22Rv1 (cell line): ENCODE results near the gene CCDC102A.

Experiments used
- H3K27ac ChIP-seq: fragments of 450-650 bp; 2 replicates; pipeline ENCODE4 v1.5.1; 2017
- ZFX ChIP-seq: fragments of 450-650 bp; IDR thresholded peaks from 2 replicates; pipeline ENCODE4 v1.6.1; 2017; ENCODE audit warnings: antibody characterized with exemption, borderline replicate concordance
- TF ChIP-seq, protein P1 (sequence below): fragments of 450-650 bp; IDR thresholded peaks from 2 replicates; pipeline ENCODE4 v1.5.1; 2017; ENCODE audit warnings: mild to moderate bottlenecking

The CCDC102A gene

DNA sequence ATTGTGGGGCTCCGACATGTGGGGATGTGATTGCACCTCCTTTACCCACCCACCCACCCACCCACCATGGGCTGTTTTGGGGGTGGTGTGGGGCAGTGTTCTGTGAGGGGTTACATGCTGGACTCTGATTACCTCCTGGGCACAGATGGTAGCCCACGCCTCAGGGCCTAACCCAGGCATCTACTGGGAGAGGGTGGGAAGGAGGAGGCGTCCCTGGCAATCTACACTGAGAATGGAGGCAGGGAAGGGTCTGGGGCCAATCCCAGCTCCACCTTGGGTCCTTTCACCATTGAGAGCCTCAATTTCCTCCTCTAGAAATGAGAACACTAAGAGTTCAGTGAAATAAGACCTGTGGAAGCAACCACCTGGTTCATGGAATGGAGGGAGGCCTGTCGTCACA, 38.3 kb downstream of the CCDC102A start:
- TF ChIP-seq, protein P1, sequence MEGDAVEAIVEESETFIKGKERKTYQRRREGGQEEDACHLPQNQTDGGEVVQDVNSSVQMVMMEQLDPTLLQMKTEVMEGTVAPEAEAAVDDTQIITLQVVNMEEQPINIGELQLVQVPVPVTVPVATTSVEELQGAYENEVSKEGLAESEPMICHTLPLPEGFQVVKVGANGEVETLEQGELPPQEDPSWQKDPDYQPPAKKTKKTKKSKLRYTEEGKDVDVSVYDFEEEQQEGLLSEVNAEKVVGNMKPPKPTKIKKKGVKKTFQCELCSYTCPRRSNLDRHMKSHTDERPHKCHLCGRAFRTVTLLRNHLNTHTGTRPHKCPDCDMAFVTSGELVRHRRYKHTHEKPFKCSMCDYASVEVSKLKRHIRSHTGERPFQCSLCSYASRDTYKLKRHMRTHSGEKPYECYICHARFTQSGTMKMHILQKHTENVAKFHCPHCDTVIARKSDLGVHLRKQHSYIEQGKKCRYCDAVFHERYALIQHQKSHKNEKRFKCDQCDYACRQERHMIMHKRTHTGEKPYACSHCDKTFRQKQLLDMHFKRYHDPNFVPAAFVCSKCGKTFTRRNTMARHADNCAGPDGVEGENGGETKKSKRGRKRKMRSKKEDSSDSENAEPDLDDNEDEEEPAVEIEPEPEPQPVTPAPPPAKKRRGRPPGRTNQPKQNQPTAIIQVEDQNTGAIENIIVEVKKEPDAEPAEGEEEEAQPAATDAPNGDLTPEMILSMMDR: no peak
- TF ChIP-seq ZFX: no peak

DNA sequence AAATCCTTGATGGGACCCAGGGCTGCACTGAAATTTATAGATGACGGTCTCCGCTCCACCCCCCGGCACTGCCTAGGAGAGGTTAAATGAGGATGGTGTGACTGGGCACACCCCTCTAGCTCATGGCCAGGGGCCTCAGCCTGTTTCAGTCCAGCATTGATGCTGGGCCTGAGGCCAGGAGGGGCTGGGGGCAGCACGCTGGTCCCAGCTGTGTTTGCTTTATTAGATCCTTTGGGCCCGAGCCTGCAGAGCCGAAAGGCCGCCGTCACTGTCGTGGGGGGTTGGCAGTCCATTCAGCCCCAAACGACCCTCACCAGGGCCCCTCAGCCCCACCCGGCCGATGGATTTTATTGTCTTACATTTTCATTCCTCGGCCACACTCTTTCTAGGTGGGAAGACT, 39.2 kb downstream of the CCDC102A start:
- TF ChIP-seq, protein P1: no peak
- TF ChIP-seq ZFX: no peak
- no peak overlapping the region for H3K27ac ChIP-seq

More for the DNA sequence above, 38.3 kb downstream of the CCDC102A start:
- no peak overlapping the region for H3K27ac ChIP-seq

DNA sequence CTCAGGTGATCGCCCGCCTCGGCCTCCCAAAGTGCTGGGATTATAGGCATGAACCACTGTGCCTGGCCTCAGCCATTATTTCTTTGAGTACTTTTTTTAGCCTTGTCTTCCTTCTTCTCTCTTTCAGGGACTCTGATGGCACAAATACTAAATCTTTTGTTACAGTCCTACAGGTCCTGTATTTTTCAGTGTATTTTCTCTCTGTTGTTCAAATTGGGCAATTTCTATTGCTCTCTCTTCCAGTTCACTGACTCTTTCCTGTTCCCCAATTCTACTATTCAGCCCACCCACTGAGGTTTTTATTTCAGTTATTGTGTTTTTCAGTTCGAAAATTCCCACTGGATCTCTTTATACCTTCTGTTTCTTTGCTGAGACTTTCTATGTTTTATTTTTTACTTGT, 42.6 kb downstream of the CCDC102A start:
- no peak for TF ChIP-seq ZFX
- TF ChIP-seq, protein P1: no peak
- no peak overlapping the region for H3K27ac ChIP-seq

DNA sequence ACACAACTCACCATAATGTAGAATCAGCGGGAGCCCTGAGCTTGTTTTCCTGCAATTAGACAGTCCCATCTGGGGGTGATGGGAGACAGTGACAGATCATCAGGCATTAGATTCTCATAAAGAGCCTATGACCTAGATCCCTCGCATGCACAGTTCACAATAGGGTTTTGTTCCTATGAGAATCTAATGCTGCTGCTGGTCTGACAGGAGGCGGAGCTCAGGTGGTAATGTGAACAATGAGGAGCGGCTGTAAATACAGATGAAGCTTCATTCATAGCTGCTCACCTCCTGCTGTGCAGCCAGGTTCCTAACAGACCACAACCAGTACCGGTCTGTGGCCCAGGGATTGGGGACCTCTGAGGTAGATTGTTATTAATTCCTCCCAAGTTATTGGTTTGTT, 47.1 kb downstream of the CCDC102A start:
- H3K27ac ChIP-seq: no peak overlapping the region

DNA sequence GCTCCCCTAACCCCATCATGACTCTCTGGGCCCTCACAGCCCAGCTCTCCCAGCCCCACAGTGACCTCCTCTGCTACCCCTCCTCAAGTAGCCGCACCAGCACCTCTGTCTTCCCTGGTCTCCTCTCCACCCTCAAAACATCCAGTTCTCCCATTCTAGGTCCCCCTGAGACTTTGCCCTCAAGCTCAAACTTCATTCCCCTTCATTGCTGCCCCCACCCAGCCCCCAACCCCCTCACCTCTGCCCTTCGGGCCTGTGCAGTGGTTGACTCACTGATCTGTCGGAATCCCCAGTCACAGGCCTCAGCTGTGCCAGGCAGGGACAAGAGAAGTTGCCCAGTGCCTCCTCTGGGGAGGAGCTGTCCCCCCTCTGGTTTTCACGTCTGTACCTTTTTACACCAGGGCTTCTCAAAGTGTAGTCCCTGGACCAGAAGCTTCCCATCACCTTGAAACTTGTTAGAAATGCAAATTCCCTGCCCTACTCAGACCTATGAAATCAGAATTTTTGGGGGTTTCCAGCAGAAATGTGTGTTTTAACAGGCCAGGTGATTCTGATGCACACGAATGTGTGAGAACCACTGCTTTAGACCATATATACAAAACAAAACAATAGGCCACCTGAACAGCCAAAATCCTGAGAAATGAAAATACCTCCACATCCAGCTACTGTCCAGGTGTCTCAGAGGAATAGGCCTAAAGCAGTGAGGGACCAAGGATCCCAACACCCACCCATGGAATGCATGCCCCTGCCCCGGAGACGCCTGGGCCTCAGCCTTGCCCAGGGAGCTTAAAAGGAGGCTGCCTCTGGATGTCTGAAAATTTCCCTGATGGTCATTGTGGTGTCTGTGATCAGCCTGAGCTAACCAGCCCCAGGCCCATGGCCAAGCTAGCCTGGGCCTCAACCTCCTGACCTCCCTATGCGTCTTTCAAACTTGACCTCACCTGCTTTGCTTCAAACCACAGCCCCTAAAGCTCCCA, 49.2 kb downstream of the CCDC102A start:
- no peak overlapping the region for H3K27ac ChIP-seq
- TF ChIP-seq, protein P1: no peak
- TF ChIP-seq ZFX: no peak

More for the DNA sequence above, 47.1 kb downstream of the CCDC102A start:
- no peak for TF ChIP-seq ZFX
- TF ChIP-seq, protein P1: no peak

DNA sequence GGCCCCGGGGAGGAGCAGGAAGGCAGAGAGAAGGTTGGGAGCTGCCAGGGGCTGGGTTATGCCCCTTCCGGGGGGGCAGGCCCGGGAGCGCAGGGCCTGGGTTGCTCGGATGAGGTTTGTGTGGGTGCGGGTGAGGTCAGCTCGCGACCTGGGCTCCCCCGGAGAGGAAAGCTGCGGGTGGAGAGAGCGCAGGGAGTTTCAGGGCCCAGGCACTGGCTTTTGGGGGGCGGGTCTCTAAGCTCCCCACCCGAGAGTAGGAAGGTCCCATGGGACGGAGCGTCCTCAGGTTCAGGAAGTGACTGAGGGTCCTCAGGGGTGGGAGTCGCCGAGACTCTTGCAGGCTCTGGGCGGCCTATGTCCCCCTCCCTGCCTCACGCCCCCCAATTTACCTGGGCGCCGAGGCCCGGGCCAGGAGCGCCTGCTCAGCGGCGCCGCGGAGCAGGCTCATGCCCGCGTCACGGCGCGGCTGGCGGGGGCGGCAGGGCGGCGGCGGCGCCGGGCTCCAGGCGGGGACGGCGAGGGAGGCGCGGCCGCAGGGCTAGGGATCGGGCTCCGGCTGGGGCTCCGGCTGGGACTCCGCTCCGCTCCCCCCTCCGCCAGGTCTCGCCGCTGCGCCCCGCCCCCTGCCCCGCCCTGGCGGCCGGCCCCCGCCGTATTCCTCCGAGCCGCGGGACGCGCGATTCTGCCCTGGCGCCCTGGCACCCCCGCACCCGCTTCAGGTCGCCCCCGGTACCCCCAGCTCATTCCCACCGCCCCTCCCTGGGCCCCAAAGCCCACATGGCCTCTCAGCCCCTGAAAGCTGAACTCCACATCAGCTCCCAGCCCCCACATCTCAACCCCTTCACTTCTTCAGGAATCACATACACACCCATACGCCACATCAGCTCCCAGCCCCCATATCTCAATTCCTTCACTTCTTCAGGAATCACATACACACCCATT, 50.2 kb downstream of the CCDC102A start, which contains the start of gene DOK4:
Gene DOK4, minus strand, starts transcription at position 578 of the 942 bp plus-strand sequence. CDS start 6,986 bp downstream, outside the sequence.
- H3K27ac ChIP-seq: peak within 1 kb of the TSS; percentile 80
- TF ChIP-seq, protein P1: no peak
- no peak for TF ChIP-seq ZFX
